NCI-H2081 (cell line): ENCODE results near the gene TLX3.

Source experiments
- DNase-seq, 2 experiments: peaks; one replicate each; lab custom pipeline; 2025; lab: John Stamatoyannopoulos, UW

The TLX3 gene

GRCh38 chr5:171306166-171306565 lies 2.9 kb upstream of the TLX3 start:
- DNase-seq = no peak

DNA sequence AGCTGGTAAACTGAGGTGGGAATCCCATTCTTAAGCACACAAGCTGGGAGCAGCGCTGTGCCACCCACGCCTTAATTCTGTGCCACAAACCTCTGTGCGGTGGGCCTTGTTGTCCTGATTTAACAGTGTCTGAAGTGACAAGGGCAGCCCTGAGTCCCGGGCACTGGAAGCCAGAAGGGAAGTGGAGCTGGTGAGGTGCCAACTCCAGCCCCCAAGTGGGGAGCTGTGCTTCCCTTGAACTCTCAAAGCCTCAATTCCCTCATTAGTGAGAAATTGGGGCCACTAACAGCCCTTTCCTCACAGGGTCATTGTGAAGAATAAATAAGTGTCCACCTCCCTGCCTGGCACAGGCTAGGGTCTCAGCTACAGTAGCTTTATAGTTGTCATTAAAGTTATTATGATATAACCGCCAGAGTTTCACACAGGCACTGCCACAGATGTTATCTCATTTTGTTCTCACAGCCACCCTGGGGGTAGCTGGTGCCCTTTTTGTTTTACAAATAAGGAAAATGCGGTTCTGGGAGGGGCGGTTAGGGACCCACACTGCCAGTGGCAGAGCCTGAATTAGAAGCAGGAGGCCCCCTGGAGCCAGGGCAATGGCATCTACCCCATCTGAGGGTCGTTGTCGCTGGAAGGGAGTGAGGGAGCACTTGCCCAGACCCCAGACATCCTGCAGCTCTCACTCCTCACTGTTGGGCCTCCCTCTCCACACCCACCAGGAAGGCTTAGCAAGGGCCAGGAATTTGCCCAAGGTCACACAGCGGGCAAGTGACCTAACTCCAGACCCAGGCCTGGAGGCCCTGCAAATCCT lies 2.1 kb upstream of the TLX3 start:
- peak in 1 of 2 experiments; percentile 37 for DNase-seq

GRCh38 chr5:171307789-171308452 lies 1.1 kb upstream of the TLX3 start:
- DNase-seq = no peak

- no peak for DNase-seq
Observed at GRCh38 chr5:171309276-171310211, 496 bp downstream of the TLX3 start.

DNA sequence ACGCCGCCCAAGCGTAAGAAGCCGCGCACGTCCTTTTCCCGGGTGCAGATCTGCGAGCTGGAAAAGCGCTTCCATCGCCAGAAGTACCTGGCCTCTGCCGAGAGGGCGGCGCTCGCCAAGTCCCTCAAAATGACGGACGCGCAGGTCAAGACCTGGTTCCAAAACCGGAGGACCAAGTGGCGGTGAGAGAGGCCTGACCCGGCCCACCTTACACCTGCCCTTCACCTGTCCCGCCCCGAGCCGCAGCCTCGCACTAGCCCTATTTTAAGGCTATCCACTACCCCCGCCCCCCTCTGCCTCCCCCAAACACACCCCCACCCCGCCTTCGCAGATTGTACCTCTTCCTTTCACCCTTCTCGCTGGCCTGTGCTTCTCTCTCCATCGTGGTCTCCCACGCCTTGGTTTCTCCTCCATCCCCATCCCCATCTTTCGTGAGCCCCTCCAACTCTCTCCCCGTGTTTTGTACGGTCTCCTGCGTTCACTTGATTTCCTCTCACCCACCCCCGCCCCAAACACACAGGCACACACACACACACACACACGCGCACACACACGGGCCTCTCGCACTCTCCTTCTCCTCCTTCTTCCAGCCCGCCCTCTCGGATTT lies 1.3 kb downstream of the TLX3 start:
- DNase-seq = no peak

DNA sequence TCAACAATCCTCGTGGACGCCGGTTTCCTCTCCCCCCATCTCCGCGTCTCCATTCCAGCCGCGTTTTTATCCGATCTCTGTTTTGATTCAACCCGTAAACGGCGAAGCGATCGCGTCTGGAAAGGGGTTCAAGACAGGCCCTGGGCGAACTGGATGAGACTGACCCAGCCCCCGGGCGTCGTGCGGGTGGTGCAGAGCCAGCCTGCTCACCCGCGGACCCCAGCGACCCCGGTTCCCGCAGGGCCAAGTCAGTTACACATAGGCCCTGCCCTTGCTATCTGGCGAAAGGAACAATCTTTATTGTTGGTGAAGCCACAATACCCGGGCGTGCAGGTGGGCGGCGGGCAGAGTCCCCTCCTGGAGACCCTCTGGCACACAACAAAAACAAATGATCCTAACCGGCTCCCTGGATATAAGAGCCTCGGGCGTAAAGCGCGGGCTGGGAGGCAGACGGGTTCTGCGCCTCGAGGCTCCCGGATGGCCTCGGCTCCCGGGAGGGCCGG lies 1.8 kb downstream of the TLX3 start:
- no peak for DNase-seq

DNA sequence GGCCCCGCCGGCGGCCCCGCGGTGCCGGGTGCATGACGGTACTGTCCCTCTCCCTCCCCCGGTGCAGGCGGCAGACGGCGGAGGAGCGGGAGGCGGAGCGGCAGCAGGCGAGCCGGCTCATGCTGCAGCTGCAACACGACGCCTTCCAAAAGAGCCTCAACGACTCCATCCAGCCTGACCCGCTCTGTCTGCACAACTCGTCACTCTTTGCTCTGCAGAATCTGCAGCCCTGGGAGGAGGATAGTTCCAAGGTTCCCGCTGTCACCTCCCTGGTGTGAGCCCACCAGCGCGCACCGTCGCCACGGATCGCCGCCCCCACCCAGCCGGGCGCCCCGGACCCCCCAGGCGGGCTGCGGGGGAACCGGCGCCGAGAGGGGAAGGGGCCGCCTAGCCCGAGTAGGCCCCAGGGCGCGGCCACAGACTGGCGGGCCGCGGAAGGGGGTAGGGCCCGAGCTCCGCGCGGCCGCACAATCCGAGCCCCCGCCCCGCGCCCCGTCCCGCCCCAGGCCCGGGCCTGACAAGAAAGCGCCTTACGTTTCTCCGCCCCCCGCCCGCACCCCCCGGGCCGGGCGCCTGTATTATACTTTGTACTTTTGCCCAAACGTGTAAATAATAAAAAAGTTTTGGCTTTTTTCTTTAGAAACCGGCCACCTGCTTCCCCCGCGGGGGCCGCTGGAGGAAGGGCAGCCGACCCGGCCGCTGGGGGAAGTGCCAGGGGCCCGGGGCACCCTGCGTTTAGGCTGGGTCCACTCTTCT lies 2.5 kb downstream of the TLX3 start:
- peak; percentile 12 to 44 for DNase-seq

- no peak for DNase-seq
Observed at GRCh38 chr5:171312129-171312974, 3.3 kb downstream of the TLX3 start.

DNA sequence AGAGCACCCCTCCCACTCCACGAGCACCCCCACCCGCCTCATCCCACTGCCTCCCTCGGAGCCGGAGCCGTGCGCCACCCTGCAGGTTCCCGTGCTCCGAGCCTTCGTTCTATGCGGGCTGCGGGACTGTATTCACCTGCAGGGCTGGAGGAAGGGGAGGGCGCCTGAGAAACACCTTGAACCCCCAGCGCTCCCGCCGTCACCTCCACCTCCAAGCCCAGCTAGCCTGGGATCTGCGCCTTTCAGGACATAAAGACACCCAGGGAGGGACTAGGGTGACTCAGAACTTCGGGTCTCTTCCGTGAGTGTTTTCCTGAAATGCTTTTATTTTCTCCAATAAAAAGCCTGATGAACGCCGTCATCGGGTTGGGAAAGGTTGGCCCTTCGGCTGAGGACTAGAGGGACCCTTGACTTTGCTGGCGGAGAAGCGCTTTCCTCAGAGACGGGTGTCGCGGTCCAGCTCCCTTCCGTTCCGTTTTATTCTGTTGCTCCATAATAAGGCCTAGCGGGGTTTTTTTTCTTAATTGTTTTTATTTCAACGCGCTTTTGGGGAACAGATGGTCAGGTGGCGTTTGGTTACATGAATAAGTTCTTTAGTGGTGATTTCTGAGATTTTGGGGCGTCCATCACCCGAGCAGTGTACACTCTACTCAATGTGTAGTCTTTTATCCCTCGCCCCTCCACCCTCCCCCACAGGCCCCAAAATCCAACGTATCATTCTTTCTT lies 4.6 kb downstream of the TLX3 start:
- DNase-seq = no peak

GRCh38 chr5:171314728-171315385 lies 5.8 kb downstream of the TLX3 start:
- DNase-seq = no peak

GRCh38 chr5:171315386-171315891 lies 6.4 kb downstream of the TLX3 start:
- DNase-seq = no peak

GRCh38 chr5:171315925-171316257 lies 6.8 kb downstream of the TLX3 start:
- no peak for DNase-seq

DNA sequence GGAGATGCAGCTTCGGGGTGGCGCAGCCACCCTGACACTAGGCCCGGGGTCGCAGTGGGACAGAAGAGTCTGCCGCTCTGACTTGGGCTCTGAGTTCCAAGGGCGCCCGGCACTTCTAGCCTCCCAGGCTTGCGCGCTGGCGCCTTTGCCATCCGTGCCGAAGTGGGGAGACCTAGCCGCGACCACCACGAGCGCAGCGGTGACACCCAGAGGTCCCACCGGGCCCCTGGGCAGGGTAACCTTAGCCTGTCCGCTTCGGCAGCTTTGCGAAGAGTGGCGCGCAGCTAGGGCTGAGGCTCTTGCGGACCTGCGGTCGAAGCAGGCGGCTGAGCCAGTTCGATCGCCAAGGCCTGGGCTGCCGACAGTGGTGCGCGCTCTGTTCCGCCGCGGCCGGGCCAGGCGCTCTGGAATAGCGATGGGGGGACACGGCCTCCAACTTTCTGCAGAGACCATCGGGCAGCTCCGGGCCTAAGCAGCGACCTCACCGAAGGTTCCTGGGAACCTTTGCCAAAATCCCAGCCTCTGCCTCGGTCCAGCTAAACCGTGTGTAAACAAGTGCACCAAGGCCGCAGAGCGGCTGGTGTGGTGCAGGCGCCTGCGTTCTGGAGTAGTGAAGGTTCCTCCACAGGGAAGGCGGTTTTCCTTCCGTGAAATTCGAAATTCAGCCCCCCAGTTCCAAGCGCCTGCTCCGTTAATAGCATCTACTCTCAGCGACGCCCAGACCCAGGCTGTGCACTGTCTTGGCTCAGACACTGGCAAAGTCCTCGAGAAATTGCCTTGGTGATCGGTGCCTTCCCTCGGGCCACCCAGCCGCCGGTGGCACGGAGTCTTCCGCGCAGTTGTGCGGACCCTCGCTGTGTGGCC lies 7.4 kb downstream of the TLX3 start:
- no peak for DNase-seq

GRCh38 chr5:171317230-171317629 lies 8.2 kb downstream of the TLX3 start:
- no peak for DNase-seq

DNA sequence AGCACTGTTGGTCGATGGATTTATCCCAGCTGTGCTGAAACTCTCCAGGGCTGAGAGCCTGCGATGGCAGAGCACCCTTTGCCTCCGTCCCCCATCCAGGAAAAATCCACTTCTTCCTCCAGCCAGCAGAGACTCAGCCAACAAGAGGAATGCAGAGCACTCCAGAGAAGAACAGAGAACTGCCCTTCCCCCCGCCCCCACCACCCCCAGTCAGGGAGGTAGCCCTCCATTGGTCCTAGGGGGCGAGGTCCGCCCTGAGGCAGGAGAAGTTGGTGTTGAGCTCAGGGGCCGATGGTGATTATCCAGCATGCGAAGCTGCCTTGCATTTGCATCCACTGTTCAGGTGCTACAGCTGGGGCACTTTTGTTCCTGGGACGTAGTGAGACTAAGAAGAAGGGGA lies 9.0 kb downstream of the TLX3 start:
- no peak for DNase-seq

GRCh38 chr5:171321447-171321846 lies 12.4 kb downstream of the TLX3 start:
- DNase-seq = no peak

DNA sequence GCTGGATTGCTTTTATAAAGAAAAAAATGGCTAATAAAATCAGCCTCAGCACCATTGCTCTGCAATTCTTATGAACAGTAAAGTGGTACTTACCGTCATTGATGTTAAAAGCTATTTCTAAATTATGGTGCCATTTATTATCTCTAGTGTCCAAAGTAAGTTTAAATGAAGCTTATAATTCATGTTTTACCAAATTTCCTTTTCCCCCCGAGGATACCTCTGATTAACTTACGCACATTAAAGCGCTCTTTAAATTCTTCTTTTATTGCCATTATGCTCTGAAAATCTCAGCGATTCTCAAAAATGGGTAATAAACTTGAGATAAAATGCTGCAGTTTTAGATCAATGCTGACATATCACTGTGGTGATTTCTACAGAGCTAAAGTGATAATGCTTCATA lies 13.5 kb downstream of the TLX3 start:
- DNase-seq = no peak

- DNase-seq = no peak
Observed at GRCh38 chr5:171323007-171323406, 14.0 kb downstream of the TLX3 start.
